Measurements from ENCODE around the gene RNLS. TPM values are rescaled to one million over a fixed set of nuclear protein-coding genes. Genes with fewer than 3 reads are reported as not detected.
A peak's percentile ranks its signal among the peaks of the same experiment; 100 is the strongest.

RNLS gene
- total RNA-seq, 1 donor from 2014 or later, result 4.4 TPM

DNA sequence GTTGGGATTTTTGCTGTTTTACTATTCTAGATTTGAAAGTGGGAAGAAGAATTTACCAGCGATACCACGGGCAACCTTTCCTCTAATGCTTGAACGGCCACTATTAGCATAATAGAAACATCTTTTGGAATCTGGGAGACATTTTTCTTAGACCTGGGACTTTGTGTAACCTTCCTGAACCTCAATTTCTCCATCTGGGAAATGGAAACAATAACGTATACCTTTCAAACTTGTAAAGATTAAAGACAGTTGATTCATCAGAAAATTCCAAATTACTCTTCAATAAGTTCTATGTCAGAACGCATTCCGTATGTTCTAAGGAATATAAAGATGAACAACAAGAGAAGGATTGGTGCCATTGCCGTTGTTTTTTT lies 453 bp upstream of the RNLS start:
- DNase-seq, result no peak
- H3K27me3 Mint-ChIP-seq (ENCODE audit: unreplicated experiment), result no peaks in the 10 kb centered on the region
- H3K4me3 Mint-ChIP-seq (ENCODE audit: unreplicated experiment), result peak overlapping the region; percentile 92
- no peaks in the 10 kb centered on the region for H3K36me3 Mint-ChIP-seq (ENCODE audit: unreplicated experiment)
- H3K27ac Mint-ChIP-seq (ENCODE audit: unreplicated experiment), result peak overlapping the region; percentile 87
- peaks cover 2% of the 10 kb centered on the region for H3K9me3 Mint-ChIP-seq (ENCODE audit: unreplicated experiment)
- TF ChIP-seq, protein P1, sequence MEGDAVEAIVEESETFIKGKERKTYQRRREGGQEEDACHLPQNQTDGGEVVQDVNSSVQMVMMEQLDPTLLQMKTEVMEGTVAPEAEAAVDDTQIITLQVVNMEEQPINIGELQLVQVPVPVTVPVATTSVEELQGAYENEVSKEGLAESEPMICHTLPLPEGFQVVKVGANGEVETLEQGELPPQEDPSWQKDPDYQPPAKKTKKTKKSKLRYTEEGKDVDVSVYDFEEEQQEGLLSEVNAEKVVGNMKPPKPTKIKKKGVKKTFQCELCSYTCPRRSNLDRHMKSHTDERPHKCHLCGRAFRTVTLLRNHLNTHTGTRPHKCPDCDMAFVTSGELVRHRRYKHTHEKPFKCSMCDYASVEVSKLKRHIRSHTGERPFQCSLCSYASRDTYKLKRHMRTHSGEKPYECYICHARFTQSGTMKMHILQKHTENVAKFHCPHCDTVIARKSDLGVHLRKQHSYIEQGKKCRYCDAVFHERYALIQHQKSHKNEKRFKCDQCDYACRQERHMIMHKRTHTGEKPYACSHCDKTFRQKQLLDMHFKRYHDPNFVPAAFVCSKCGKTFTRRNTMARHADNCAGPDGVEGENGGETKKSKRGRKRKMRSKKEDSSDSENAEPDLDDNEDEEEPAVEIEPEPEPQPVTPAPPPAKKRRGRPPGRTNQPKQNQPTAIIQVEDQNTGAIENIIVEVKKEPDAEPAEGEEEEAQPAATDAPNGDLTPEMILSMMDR (IDR thresholded peaks at IDR 0.05; ENCODE audit: partially characterized antibody, unreplicated experiment), result no peak
- peaks cover 4% of the 10 kb centered on the region for H3K4me1 Mint-ChIP-seq (ENCODE audit: low read depth, unreplicated experiment)

DNA sequence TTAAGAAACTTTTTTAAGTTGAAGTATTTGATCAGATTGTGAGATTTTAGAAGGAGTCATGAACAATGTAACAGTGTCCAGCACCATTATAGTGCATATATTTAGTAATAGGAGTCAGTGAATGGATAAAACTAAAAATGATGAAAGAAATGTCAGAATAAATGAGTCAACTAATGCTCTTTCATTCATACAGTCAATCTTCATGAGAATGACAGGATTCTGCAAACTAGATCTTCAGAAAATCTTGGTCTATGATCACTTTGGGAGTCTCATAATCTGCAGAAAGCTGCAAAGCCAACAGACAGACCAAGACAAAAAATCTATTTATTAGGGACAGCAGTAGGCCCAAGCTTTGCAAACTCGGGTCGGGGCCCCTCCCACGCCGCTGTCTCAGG lies 710 bp downstream of the RNLS start:
- H3K9me3 Mint-ChIP-seq (ENCODE audit: unreplicated experiment), result peaks cover 2% of the 10 kb centered on the region
- no peaks in the 10 kb centered on the region for H3K27me3 Mint-ChIP-seq (ENCODE audit: unreplicated experiment)
- H3K4me1 Mint-ChIP-seq (ENCODE audit: low read depth, unreplicated experiment), result peaks cover 4% of the 10 kb centered on the region
- H3K4me3 Mint-ChIP-seq (ENCODE audit: unreplicated experiment), result peak overlapping the region; percentile 92
- no peaks in the 10 kb centered on the region for H3K36me3 Mint-ChIP-seq (ENCODE audit: unreplicated experiment)
- TF ChIP-seq, protein P1 (IDR thresholded peaks at IDR 0.05; ENCODE audit: partially characterized antibody, unreplicated experiment), result no peak
- DNase-seq, result no peak
- H3K27ac Mint-ChIP-seq (ENCODE audit: unreplicated experiment), result no peak overlapping the region

GRCh38 chr10:88565072-88565471 lies 18.0 kb downstream of the RNLS start:
- TF ChIP-seq, protein P1 (IDR thresholded peaks at IDR 0.05; ENCODE audit: partially characterized antibody, unreplicated experiment), result no peak
- no peak overlapping the region for H3K4me3 Mint-ChIP-seq (ENCODE audit: unreplicated experiment)
- H3K27me3 Mint-ChIP-seq (ENCODE audit: unreplicated experiment), result no peaks in the 10 kb centered on the region
- no peak for DNase-seq
- H3K27ac Mint-ChIP-seq (ENCODE audit: unreplicated experiment), result no peak overlapping the region
- H3K9me3 Mint-ChIP-seq (ENCODE audit: unreplicated experiment), result peaks cover 3% of the 10 kb centered on the region
- H3K4me1 Mint-ChIP-seq (ENCODE audit: low read depth, unreplicated experiment), result no peaks in the 10 kb centered on the region
- H3K36me3 Mint-ChIP-seq (ENCODE audit: unreplicated experiment), result no peaks in the 10 kb centered on the region

DNA sequence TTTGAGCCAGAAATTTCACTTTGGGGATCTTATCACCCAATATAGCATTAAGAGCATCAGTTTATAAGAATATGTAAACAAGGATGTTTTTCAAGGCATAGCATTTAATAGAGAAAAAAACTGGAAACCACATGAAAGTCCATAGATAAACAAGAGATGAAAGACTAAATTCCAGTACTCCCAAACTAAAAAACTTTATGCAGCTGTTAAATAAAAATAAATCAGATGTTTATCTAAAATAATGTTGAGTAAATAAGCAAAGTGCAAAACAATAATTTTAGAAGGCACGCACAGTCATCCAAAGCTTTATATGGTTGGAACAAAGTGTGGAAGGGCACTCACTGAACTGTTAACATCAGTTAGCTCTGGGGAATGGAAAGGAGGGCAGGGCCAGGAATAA lies 21.0 kb downstream of the RNLS start:
- H3K27ac Mint-ChIP-seq (ENCODE audit: unreplicated experiment), result no peak overlapping the region
- no peaks in the 10 kb centered on the region for H3K36me3 Mint-ChIP-seq (ENCODE audit: unreplicated experiment)
- H3K4me1 Mint-ChIP-seq (ENCODE audit: low read depth, unreplicated experiment), result no peaks in the 10 kb centered on the region
- no peaks in the 10 kb centered on the region for H3K27me3 Mint-ChIP-seq (ENCODE audit: unreplicated experiment)
- DNase-seq, result no peak
- H3K9me3 Mint-ChIP-seq (ENCODE audit: unreplicated experiment), result peaks cover 3% of the 10 kb centered on the region
- TF ChIP-seq, protein P1 (IDR thresholded peaks at IDR 0.05; ENCODE audit: partially characterized antibody, unreplicated experiment), result no peak
- H3K4me3 Mint-ChIP-seq (ENCODE audit: unreplicated experiment), result no peak overlapping the region

GRCh38 chr10:88557658-88558057 lies 25.5 kb downstream of the RNLS start:
- Mint-ChIP-seq H3K4me1 (ENCODE audit: low read depth, unreplicated experiment) (no peaks in the 10 kb centered on the region), H3K36me3 (ENCODE audit: unreplicated experiment) (peaks cover 6% of the 10 kb centered on the region), H3K4me3 (ENCODE audit: unreplicated experiment) (no peak overlapping the region), H3K9me3 (ENCODE audit: unreplicated experiment) (peaks cover 3% of the 10 kb centered on the region), H3K27me3 (ENCODE audit: unreplicated experiment) (no peaks in the 10 kb centered on the region), H3K27ac (ENCODE audit: unreplicated experiment) (no peak overlapping the region)
- DNase-seq, result no peak
- TF ChIP-seq, protein P1 (IDR thresholded peaks at IDR 0.05; ENCODE audit: partially characterized antibody, unreplicated experiment), result no peak
